NCI-H146 treated with DMSO at 0.1 percent for 48 hours (cell line): ENCODE results near the gene ERC2.

Experiments used
- DNase-seq: peaks from one replicate; lab custom pipeline; 2025; ENCODE audit not compliant: unreplicated experiment; lab: John Stamatoyannopoulos, UW

Gene ERC2

GRCh38 chr3:55572816-55573215 lies 895.5 kb downstream of the ERC2 start:
- no peak for DNase-seq

GRCh38 chr3:55571913-55572312 lies 896.4 kb downstream of the ERC2 start:
- DNase-seq, result no peak

- DNase-seq, result no peak
These were observed 897.0 kb downstream of the ERC2 start for GRCh38 chr3:55571216-55571813.

- DNase-seq, result no peak
These were observed 898.0 kb downstream of the ERC2 start for GRCh38 chr3:55570271-55570711.

- no peak for DNase-seq
These were observed 899.2 kb downstream of the ERC2 start for GRCh38 chr3:55569033-55569599.

- no peak for DNase-seq
These were observed 900.7 kb downstream of the ERC2 start for GRCh38 chr3:55567615-55568014.

GRCh38 chr3:55567121-55567520 lies 901.1 kb downstream of the ERC2 start:
- DNase-seq, result no peak

GRCh38 chr3:55565521-55565920 lies 902.7 kb downstream of the ERC2 start:
- no peak for DNase-seq

GRCh38 chr3:55564726-55565125 lies 903.5 kb downstream of the ERC2 start:
- DNase-seq, result no peak

GRCh38 chr3:55562700-55563099 lies 905.6 kb downstream of the ERC2 start:
- DNase-seq, result no peak

GRCh38 chr3:55559500-55560423 lies 908.5 kb downstream of the ERC2 start:
- DNase-seq, result no peak

- no peak for DNase-seq
These were observed 910.0 kb downstream of the ERC2 start for GRCh38 chr3:55558316-55558715.

GRCh38 chr3:55557549-55557948 lies 910.7 kb downstream of the ERC2 start:
- DNase-seq, result no peak

- DNase-seq, result no peak
These were observed 911.4 kb downstream of the ERC2 start for GRCh38 chr3:55556619-55557537.

GRCh38 chr3:55555873-55556618 lies 912.2 kb downstream of the ERC2 start:
- DNase-seq, result no peak

- no peak for DNase-seq
These were observed 913.4 kb downstream of the ERC2 start for GRCh38 chr3:55554634-55555425.

GRCh38 chr3:55551644-55552043 lies 916.6 kb downstream of the ERC2 start:
- DNase-seq, result no peak

GRCh38 chr3:55549177-55549576 lies 919.1 kb downstream of the ERC2 start:
- no peak for DNase-seq

- DNase-seq, result peak; percentile 79
These were observed 921.2 kb downstream of the ERC2 start for GRCh38 chr3:55546866-55547669.
